GM12878 (cell line): Measurements from ENCODE around the gene ASTL.

Source experiments
- ATF2 ChIP-seq: IDR thresholded peaks from 2 replicates; pipeline ENCODE4 v1.6.1; 2012; ENCODE audit warnings: low read length, inconsistent platforms
- BRCA1 ChIP-seq: IDR thresholded peaks from 2 replicates; pipeline ENCODE4 v1.6.1; 2011; ENCODE audit warnings: low read depth, low read length, improper control_type of control experiment
- CTCF ChIP-seq, 3 experiments: IDR thresholded peaks in 2 of 3; conservative IDR thresholded peaks in 1 of 3; 2 replicates each; pipeline ENCODE4 v1.5.1; 2011; ENCODE audit warnings: low read depth in 3 of 3, low read length in 3 of 3, mild to moderate bottlenecking in 3 of 3, control low read depth in 2 of 3, moderate library complexity in 2 of 3, inconsistent platforms in 1 of 3, mixed read lengths in 1 of 3; ENCODE audit not compliant: control insufficient read depth in 2 of 3, insufficient read depth in 1 of 3; ENCODE audit errors: extremely low read depth in 1 of 3
- ELK1 ChIP-seq: IDR thresholded peaks from 2 replicates; pipeline ENCODE4 v1.6.1; 2012; ENCODE audit warnings: low read depth, low read length, improper control_type of control experiment
- FOS ChIP-seq: IDR thresholded peaks from 3 replicates; pipeline ENCODE4 v1.6.1; 2011; ENCODE audit warnings: borderline replicate concordance; ENCODE audit not compliant: insufficient read length; ENCODE audit errors: extremely low read depth
- JUND ChIP-seq: IDR thresholded peaks from 2 replicates; pipeline ENCODE4 v1.6.1; 2012; ENCODE audit warnings: low read depth, mild to moderate bottlenecking, low read length, improper control_type of control experiment, moderate library complexity
- MAX ChIP-seq: IDR thresholded peaks from 2 replicates; pipeline ENCODE4 v1.6.1; 2012; ENCODE audit warnings: low read depth, low read length, improper control_type of control experiment
- POLR2A ChIP-seq: IDR thresholded peaks from 2 replicates; pipeline ENCODE4 v1.6.1; 2011; ENCODE audit warnings: low read depth, mild to moderate bottlenecking, low read length
- REST ChIP-seq: IDR thresholded peaks from 2 replicates; pipeline ENCODE4 v1.6.1; 2012; ENCODE audit warnings: mild to moderate bottlenecking, low read depth, low read length
- SREBF1 ChIP-seq: IDR thresholded peaks from 2 replicates; pipeline ENCODE4 v1.6.1; 2012; ENCODE audit warnings: mild to moderate bottlenecking, low read length
- TARDBP ChIP-seq: IDR thresholded peaks from 2 replicates; pipeline ENCODE4 v1.6.1; 2016; ENCODE audit warnings: borderline replicate concordance
- TCF12 ChIP-seq: IDR thresholded peaks from 2 replicates; pipeline ENCODE4 v1.6.1; 2011; ENCODE audit warnings: low read depth, mild to moderate bottlenecking, low read length

- TF ChIP-seq CTCF (IDR thresholded peaks at IDR 0.05 in 2 of 3, conservative IDR thresholded peaks at IDR 0.05 in 1 of 3; ENCODE audit: control insufficient read depth in 2 of 3, extremely low read depth in 1 of 3, insufficient read depth in 1 of 3, low read depth in 3 of 3, low read length in 3 of 3): no peak
- no peak for TF ChIP-seq ELK1
- no peak for TF ChIP-seq REST
- no peak for TF ChIP-seq FOS
- TF ChIP-seq POLR2A: peak; percentile 16; the same call in 1 of the 2 replicates
- TF ChIP-seq MAX: no peak
- no peak for TF ChIP-seq SREBF1
- no peak for TF ChIP-seq JUND
- TF ChIP-seq TCF12: no peak
- no peak for TF ChIP-seq ATF2
- no peak for TF ChIP-seq BRCA1
- TF ChIP-seq TARDBP: no peak
Measured at GRCh38 chr2:96124406-96125265, 13.7 kb downstream of the ASTL start.
